Endothelial cell of umbilical vein (primary cell): ENCODE data around the gene PANK2. TPM values are rescaled to one million over a fixed set of nuclear protein-coding genes. Genes with fewer than 3 reads are reported as not detected.
A peak's percentile ranks its signal among the peaks of the same experiment; 100 is the strongest.

Experiments
- BruUV-seq: library from RNA; stranded (reverse); fragments of 400-500 nt; replicated peaks from 2 replicates; lab custom pipeline; 2021; lab: Mats Ljungman, UMichigan
- CTCF ChIA-PET: fragments of 300-600, 350-600 bp; sonication (Branson Sonifier 250); formaldehyde crosslinking; loops from one replicate; lab custom pipeline; 2021; ENCODE audit warnings: antibody characterized with exemption, inconsistent platforms; lab: Charles Lee
- POLR2A ChIA-PET: fragments of 300-600, 350-600 bp; sonication (Branson Sonifier 250); formaldehyde crosslinking; loops from one replicate; lab custom pipeline; 2021; ENCODE audit warnings: antibody characterized with exemption, inconsistent platforms; lab: Charles Lee
- DNase-seq: peaks from one replicate; pipeline ENCODE4 v3.0.0-alpha.2; 2011; ENCODE audit warnings: low read depth, low spot score
- FAIRE-seq: peaks from 2 replicates; lab custom pipeline; 2011; peaks lifted over from hg19 to GRCh38; lab: Jason Lieb, UNC
- H2AFZ ChIP-seq: 2 replicates; pipeline ENCODE4 v1.6.0; 2012; ENCODE audit warnings: low read depth, low read length, control low read depth, inconsistent platforms
- H3K27ac ChIP-seq: 2 replicates; pipeline ENCODE4 v1.5.1; 2011; ENCODE audit warnings: low read depth, mild to moderate bottlenecking, control low read depth, low read length, moderate library complexity; ENCODE audit not compliant: insufficient read depth
- H3K27me3 ChIP-seq, 2 experiments: 2 replicates each; pipeline versions ENCODE4 v1.6.0 to v1.6.1; 2011; ENCODE audit warnings: low read length in 2 of 2, mixed read lengths in 1 of 2; ENCODE audit not compliant: control insufficient read depth in 2 of 2, insufficient read depth in 2 of 2
- H3K36me3 ChIP-seq, 2 experiments: 2 replicates in 1 of 2; 3 replicates in 1 of 2; pipeline ENCODE4 v1.5.1; 2011; ENCODE audit warnings: low read length in 2 of 2, mild to moderate bottlenecking in 1 of 2, moderate library complexity in 1 of 2; ENCODE audit not compliant: control insufficient read depth in 2 of 2, insufficient read depth in 2 of 2; ENCODE audit errors: extremely low read depth in 1 of 2
- H3K4me1 ChIP-seq: 3 replicates; pipeline ENCODE4 v1.5.1; 2011; ENCODE audit warnings: mild to moderate bottlenecking, low read length; ENCODE audit not compliant: control insufficient read depth, insufficient read depth; ENCODE audit errors: extremely low read depth
- H3K4me2 ChIP-seq: 2 replicates; pipeline ENCODE4 v1.6.1; 2011; ENCODE audit warnings: low read length, control low read depth, mixed read lengths; ENCODE audit not compliant: insufficient read depth
- H3K4me3 ChIP-seq, 3 experiments: fragments of 200-600 bp in 1 of 3; sonication (generic), shearing (Covaris generic) in 1 of 3; replicated peaks in 1 of 3; 2 replicates each; pipeline ENCODE4 v1.5.1; 2011 to 2016; ENCODE audit warnings: control low read depth in 3 of 3, low read length in 3 of 3, mild to moderate bottlenecking in 2 of 3, inconsistent platforms in 1 of 3, low read depth in 1 of 3, moderate library complexity in 1 of 3; ENCODE audit not compliant: insufficient read depth in 1 of 3
- H3K79me2 ChIP-seq: 2 replicates; pipeline ENCODE4 v1.6.0; 2012; ENCODE audit warnings: low read length, inconsistent platforms; ENCODE audit not compliant: control insufficient read depth, insufficient read depth
- H3K9ac ChIP-seq: replicated peaks from 2 replicates; pipeline ENCODE3; 2011; ENCODE audit warnings: low read length, control low read depth; ENCODE audit not compliant: insufficient read depth; ENCODE audit errors: extremely low read depth
- H3K9me1 ChIP-seq: replicated peaks from 3 replicates; pipeline ENCODE4 v1.6.0; 2011; ENCODE audit warnings: mild to moderate bottlenecking, low read length; ENCODE audit not compliant: control insufficient read depth, insufficient read depth; ENCODE audit errors: extremely low read depth
- H3K9me3 ChIP-seq: replicated peaks from 2 replicates; pipeline ENCODE4 v1.5.1; 2012; ENCODE audit warnings: low read length, inconsistent platforms; ENCODE audit not compliant: control insufficient read depth, insufficient read depth
- H4K20me1 ChIP-seq: replicated peaks from 2 replicates; pipeline ENCODE3; 2011; ENCODE audit warnings: mild to moderate bottlenecking, low read length; ENCODE audit not compliant: control insufficient read depth, insufficient read depth; ENCODE audit errors: extremely low read depth
- CTCF ChIP-seq, 2 donors: IDR thresholded peaks; 1 replicate in 1 of 2; 2 replicates in 1 of 2; pipeline ENCODE4 v1.5.1; 2011; ENCODE audit warnings: low read length in 2 of 2, mild to moderate bottlenecking in 2 of 2, moderate library complexity in 2 of 2, control low read depth in 1 of 2, inconsistent platforms in 1 of 2, low read depth in 1 of 2; ENCODE audit not compliant: insufficient read depth in 1 of 2; ENCODE audit errors: extremely low read depth in 1 of 2
- EZH2 ChIP-seq: IDR thresholded peaks from 2 replicates; pipeline ENCODE4 v1.6.1; 2012; ENCODE audit warnings: borderline replicate concordance, low read depth, mild to moderate bottlenecking, moderate library complexity, low read length, inconsistent platforms; ENCODE audit not compliant: severe bottlenecking
- FOS ChIP-seq: IDR thresholded peaks from 2 replicates; pipeline ENCODE4 v1.6.1; 2011; ENCODE audit warnings: mild to moderate bottlenecking, low read length, moderate library complexity, borderline replicate concordance; ENCODE audit not compliant: insufficient read depth
- GATA2 ChIP-seq: IDR thresholded peaks from 2 replicates; pipeline ENCODE4 v1.7.0; 2011; ENCODE audit warnings: low read depth, mild to moderate bottlenecking, moderate library complexity, mixed read lengths, low read length; ENCODE audit not compliant: insufficient read length, insufficient read depth
- JUN ChIP-seq: IDR thresholded peaks from 2 replicates; pipeline ENCODE4 v1.6.1; 2011; ENCODE audit warnings: borderline replicate concordance, low read depth; ENCODE audit not compliant: insufficient read length, insufficient read depth
- MAX ChIP-seq: IDR thresholded peaks from 2 replicates; pipeline ENCODE4 v1.6.1; 2011; ENCODE audit not compliant: insufficient read depth, insufficient read length
- MYC ChIP-seq: IDR thresholded peaks from one replicate; pipeline ENCODE4 v1.6.1; 2011; ENCODE audit warnings: mild to moderate bottlenecking, low read depth, low read length
- POLR2A ChIP-seq: IDR thresholded peaks from 2 replicates; pipeline ENCODE4 v1.6.1; 2012; ENCODE audit warnings: low read depth, mild to moderate bottlenecking, control low read depth, low read length
- POLR2AphosphoS5 ChIP-seq: IDR thresholded peaks from 2 replicates; pipeline ENCODE4 v1.6.1; 2012; ENCODE audit warnings: low read depth, mild to moderate bottlenecking, control low read depth, low read length, moderate library complexity; ENCODE audit not compliant: insufficient read depth
- dilution Hi-C: fragments of 300-500 bp; cut with MboI; formaldehyde crosslinking; loops from one replicate; pipeline ENCODE4 v1.15.0; 2019; ENCODE audit warnings: low sequenced_read_pairs; ENCODE audit not compliant: extremely low pct_ligation_motif_present
- intact Hi-C: fragments of 100-400 bp; cut with micrococcal nuclease; formaldehyde crosslinking; loops from one replicate; pipeline ENCODE4 v1.10.0; 2022
- polyA plus RNA-seq, 4 experiments: library from polyadenylated mRNA; depleted of rRNA in 3 of 4; stranded (reverse) in 3 of 4; unstranded in 1 of 4; fragments of >200 nt; gene quantifications; 2 replicates each; pipeline versions ENCODE4 v1.2.1 to v1.2.3, GENCODE V29; 2011 to 2012; ENCODE audit warnings: missing spikeins in 1 of 4
- total RNA-seq: library from RNA; stranded (reverse); gene quantifications from 2 replicates; pipeline ENCODE4 v1.2.3, GENCODE V29; 2021

The PANK2 gene
- total and polyA plus RNA-seq, 2 donors (not counting 3 experiments of a cell fraction or from before 2014, with no cell fraction given) = 18.9 to 54.3 TPM

DNA sequence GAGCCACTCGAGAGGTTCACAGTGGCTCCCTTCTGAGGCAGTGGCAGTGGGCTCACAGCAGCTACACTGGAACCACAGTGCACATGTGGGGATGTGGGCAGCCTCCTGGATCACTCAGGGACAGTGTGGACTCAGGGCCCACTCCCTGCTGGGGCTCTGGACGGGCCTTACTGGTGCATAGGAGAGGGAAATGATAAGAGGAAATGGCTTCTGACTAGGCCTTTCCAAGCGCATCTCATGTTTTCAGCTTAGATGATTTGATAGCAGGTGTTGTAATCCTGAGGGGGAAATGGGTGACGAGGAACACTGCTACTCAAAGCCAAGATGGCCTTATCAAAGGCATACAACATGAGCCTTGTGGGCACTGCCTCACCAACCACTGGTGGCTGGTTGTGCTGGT lies 44.0 kb downstream of the PANK2 start:
- TF ChIP-seq MAX = no peak
- no peak for TF ChIP-seq POLR2AphosphoS5
- TF ChIP-seq POLR2A = no peak
- TF ChIP-seq MYC = no peak
- TF ChIP-seq CTCF (IDR thresholded peaks at IDR 0.05; ENCODE audit: extremely low read depth in 1 of 2, insufficient read depth in 1 of 2, low read depth in 1 of 2, low read length in 2 of 2) = no peak
- no peaks in the 10 kb centered on the region for H3K27me3 ChIP-seq
- CTCF ChIA-PET = interaction anchor here (1.2 to 6.0 kb wide), 3 partner anchors 14 to 152 kb away, joined by 4 to 47 read pairs (median 5); no protein-coding TSS in a partner anchor
- H4K20me1 ChIP-seq = no peaks in the 10 kb centered on the region
- no peaks in the 10 kb centered on the region for H3K9me1 ChIP-seq
- peak overlapping the region; percentile 71 for H3K4me2 ChIP-seq
- no peak overlapping the region for H3K9ac ChIP-seq
- peaks cover 12% of the 10 kb centered on the region for H3K4me1 ChIP-seq
- POLR2A ChIA-PET = no interaction called here
- peaks cover 0 to 4% of the 10 kb centered on the region in 2 experiments for H3K36me3 ChIP-seq
- H3K79me2 ChIP-seq = no peaks in the 10 kb centered on the region
- no peak overlapping the region for H2AFZ ChIP-seq
- H3K4me3 ChIP-seq = peak overlapping the region in 1 of 3 experiments; percentile 53
- H3K27ac ChIP-seq = no peak overlapping the region
- FAIRE-seq (no peak), DNase-seq (no peak)
- BruUV-seq = no TSS peak
- dilution Hi-C loops (no loop called here), intact Hi-C loops (loop anchor here (2.0 kb wide), 2 partner anchors 82 to 140 kb away; partner anchors contain the start of gene RNF24)
- no peaks in the 10 kb centered on the region for H3K9me3 ChIP-seq

GRCh38 chr20:3934624-3935023 lies 45.4 kb downstream of the PANK2 start:
- intact Hi-C loops = no loop called here
- no peak for FAIRE-seq

More at GRCh38 chr20:3934624-3935023, 45.4 kb downstream of the PANK2 start:
- Histone ChIP-seq H3K36me3 (peaks cover 0 to 4% of the 10 kb centered on the region in 2 experiments), H3K79me2 (no peaks in the 10 kb centered on the region), H3K27me3 (no peaks in the 10 kb centered on the region), H3K9ac (no peak overlapping the region), H3K9me3 (no peaks in the 10 kb centered on the region), H3K4me3 (no peak overlapping the region), H3K9me1 (no peaks in the 10 kb centered on the region), H3K27ac (no peak overlapping the region), H3K4me2 (no peak overlapping the region), H4K20me1 (no peaks in the 10 kb centered on the region), H3K4me1 (peaks cover 12% of the 10 kb centered on the region), H2AFZ (no peak overlapping the region)
- TF ChIP-seq POLR2A = no peak
- no peak for TF ChIP-seq POLR2AphosphoS5
- no peak for TF ChIP-seq CTCF (IDR thresholded peaks at IDR 0.05; ENCODE audit: extremely low read depth in 1 of 2, insufficient read depth in 1 of 2, low read depth in 1 of 2, low read length in 2 of 2)
- TF ChIP-seq MAX = no peak
- no peak for TF ChIP-seq FOS
- no peak for TF ChIP-seq MYC
- no peak for TF ChIP-seq EZH2
- TF ChIP-seq GATA2 = no peak
- no peak for TF ChIP-seq JUN
- ChIA-PET CTCF (no interaction called here), POLR2A (no interaction called here)
- DNase-seq = no peak
- BruUV-seq = no TSS peak
- dilution Hi-C loops = no loop called here
